Pancreas (tissue), 10 donors: ENCODE results near the gene WAC. TPM values are rescaled to one million over a fixed set of nuclear protein-coding genes. Genes with fewer than 3 reads are reported as not detected.

Experiments used
- ATAC-seq, 4 donors: fragments of 200-7000 bp; cut with Tn5 transposase; one replicate each; pipeline versions ENCODE4 v1.8.0 to v1.9.1; 2020; ENCODE audit warnings: mild to moderate bottlenecking in 4 of 4, moderate library complexity in 4 of 4
- DNase-seq, 6 donors: peaks; one replicate each; pipeline ENCODE4 v3.0.0-alpha.2; 2020
- FAIRE-seq: peaks from 2 replicates; lab custom pipeline; 2012; peaks lifted over from hg19 to GRCh38; lab: Jason Lieb, UNC
- H3K27ac ChIP-seq, 4 donors: fragments of 200-600 bp; sonication (generic); 1 replicate in 3 of 4; 2 replicates in 1 of 4; pipeline versions ENCODE4 v1.5.0 to v1.8.0; 2020
- H3K27me3 ChIP-seq, 4 donors: fragments of 200-600 bp; one replicate each; pipeline ENCODE4 v1.8.0; 2021
- H3K36me3 ChIP-seq, 3 donors: fragments of 200-600 bp; sonication (generic) in 1 of 3; one replicate each; pipeline versions ENCODE4 v1.5.0 to v1.8.0; 2020 to 2021
- H3K4me1 ChIP-seq, 3 donors: fragments of 200-600 bp; one replicate each; pipeline ENCODE4 v1.8.0; 2021
- H3K4me3 ChIP-seq, 4 donors: fragments of 200-600 bp; sonication (generic) in 2 of 4; one replicate each; pipeline versions ENCODE4 v1.5.0 to v1.8.0; 2020 to 2021
- H3K9me3 ChIP-seq, 4 donors: fragments of 200-600 bp; one replicate each; pipeline ENCODE4 v1.8.0; 2021
- CTCF ChIP-seq, 4 donors: fragments of 200-600 bp; sonication (generic) in 3 of 4; IDR thresholded peaks; one replicate each; pipeline versions ENCODE4 v1.5.0 to v1.8.0; 2021; ENCODE audit warnings: antibody characterized with exemption in 4 of 4
- WGBS, 2 donors: extraction: QIAGEN DNeasy Blood & Tissue Kit; methylation state at CpG; one replicate each; pipeline ENCODE4 v1.1.7; 2013; 5-methylcytosine and 5-hydroxymethylcytosine counted together
- intact Hi-C, 3 donors: fragments of 100-400 bp; cut with DNase I; formaldehyde crosslinking; loops; one replicate each; pipeline versions ENCODE4 v1.11.1 to v1.14.2; 2022
- polyA plus RNA-seq, 2 donors: library from polyadenylated mRNA; stranded (reverse); fragments of 200-250 nt; gene quantifications; one replicate each; pipeline ENCODE4 v1.2.3, GENCODE V29; 2013
- total RNA-seq, 6 donors: library from RNA; stranded (reverse); fragmentation: NEBNext Ultra II Directional in 4 of 6; extraction: Animal tissue kit (Norgen Biotek cat#: 25700) in 4 of 6; gene quantifications; one replicate each; pipeline versions ENCODE4 v1.2.1 to v1.2.4, GENCODE V29; 2021 to 2023
- donor health status: healthy with polysubstance abuse.
- donor health status: DM: no; HTN: no; CAD: no; lungs with moderate emphysema.
- donor health status: DM: no; HTN: no; CAD: no.
- donor health status: control.
- donor health status: control.
- donor health status: Bipolar disorder and iron deficiency.
- donor health status: DM: yes; HTN: yes; CAD: no.
- donor health status: DM: no; HTN: no; CAD: no.
- donor health status: DM: no; HTN: no; CAD: no.
- donor health status: DM: yes; HTN: yes; CAD: no.

WAC gene
- total and polyA plus RNA-seq, 8 donors = 17.4 to 70.5 (median 43.6) TPM

- ATAC-seq (peak in 3 of 4 donors; percentile 29 to 36 (median 36)), FAIRE-seq (no peak)
Measured at GRCh38 chr10:28533571-28534304, 820 bp downstream of the WAC start.

GRCh38 chr10:28535846-28536245, 2.9 kb downstream of the WAC start:
- no peak for TF ChIP-seq CTCF (IDR thresholded peaks at IDR 0.05)
- no peak overlapping the region for H3K4me3 ChIP-seq
- intact Hi-C loops = loop anchor here in 1 of 3 donors (10.0 kb wide), 1 partner anchor 101 kb away; no protein-coding TSS in a partner anchor
- H3K27ac ChIP-seq = no peak overlapping the region
- H3K4me1 ChIP-seq = peaks cover 7 to 28% (median 19%) of the 10 kb centered on the region in 3 donors
- no peak for ATAC-seq
- peaks cover 0 to 29% (median 5%) of the 10 kb centered on the region in 3 donors for H3K36me3 ChIP-seq
- FAIRE-seq = no peak
- H3K27me3 ChIP-seq = no peaks in the 10 kb centered on the region
- 92 to 93% methylated on average over 6 of the region's 6 CpGs for WGBS, 2 donors
- no peaks in the 10 kb centered on the region for H3K9me3 ChIP-seq
- no peak for DNase-seq

More at GRCh38 chr10:28533571-28534304, 820 bp downstream of the WAC start:
- Histone ChIP-seq H3K4me1 (peaks cover 7 to 30% (median 13%) of the 10 kb centered on the region in 3 donors), H3K27ac (peak overlapping the region; percentile 65 to 99 (median 96)), H3K4me3 (peak overlapping the region; percentile 59 to 96 (median 82)), H3K27me3 (no peaks in the 10 kb centered on the region), H3K36me3 (peaks cover 0 to 24% (median 0%) of the 10 kb centered on the region in 3 donors), H3K9me3 (no peaks in the 10 kb centered on the region)
- intact Hi-C loops = loop anchor here in 1 of 3 donors (10.0 kb wide), 1 partner anchor 99 kb away; no protein-coding TSS in a partner anchor
- TF ChIP-seq CTCF (IDR thresholded peaks at IDR 0.05) = no peak
- peak; percentile 56 to 86 (median 74) for DNase-seq
- 0 to 1% methylated on average over 40 to 64 of the region's 64 CpGs for WGBS, 2 donors

GRCh38 chr10:28538595-28538994, 5.7 kb downstream of the WAC start:
- 87 to 100% methylated on average over 1 of the region's 1 CpG for WGBS, 2 donors
- Histone ChIP-seq H3K27ac (no peak overlapping the region), H3K4me3 (no peak overlapping the region), H3K9me3 (no peaks in the 10 kb centered on the region), H3K27me3 (no peaks in the 10 kb centered on the region), H3K4me1 (peaks cover 7 to 35% (median 19%) of the 10 kb centered on the region in 3 donors), H3K36me3 (peaks cover 0 to 29% (median 6%) of the 10 kb centered on the region in 3 donors)
- intact Hi-C loops = loop anchor here in 1 of 3 donors (10.0 kb wide), 1 partner anchor 104 kb away; no protein-coding TSS in a partner anchor
- FAIRE-seq (no peak), DNase-seq (no peak), ATAC-seq (no peak)
- TF ChIP-seq CTCF (IDR thresholded peaks at IDR 0.05) = no peak

GRCh38 chr10:28540145-28540544, 7.2 kb downstream of the WAC start:
- no peak for DNase-seq
- FAIRE-seq = no peak
- intact Hi-C loops = loop anchor here in 1 of 3 donors (10.0 kb wide), 1 partner anchor 55 kb away; no protein-coding TSS in a partner anchor
- 62 to 64% methylated on average over 3 of the region's 3 CpGs for WGBS, 2 donors
- peaks cover 5 to 35% (median 12%) of the 10 kb centered on the region in 3 donors for H3K4me1 ChIP-seq
- no peaks in the 10 kb centered on the region for H3K9me3 ChIP-seq
- no peak overlapping the region for H3K27ac ChIP-seq
- no peak overlapping the region for H3K4me3 ChIP-seq
- no peaks in the 10 kb centered on the region for H3K27me3 ChIP-seq
- peaks cover 0 to 29% (median 6%) of the 10 kb centered on the region in 3 donors for H3K36me3 ChIP-seq
- ATAC-seq = no peak
- TF ChIP-seq CTCF (IDR thresholded peaks at IDR 0.05) = no peak
